SK-N-SH (cell line): ENCODE results near the gene UBALD1. TPM values are rescaled to one million over a fixed set of nuclear protein-coding genes. Genes with fewer than 3 reads are reported as not detected.

Experiments used
- CTCF ChIA-PET: fragments of 300-600, 350-600 bp; formaldehyde crosslinking; extraction: SDS; loops from one replicate; lab custom pipeline; 2021; lab: Yijun Ruan, JAX
- POLR2A ChIA-PET: fragments of 350-600 bp; sonication (Branson Sonifier 250); formaldehyde crosslinking; extraction: SDS; loops from one replicate; lab custom pipeline; 2020; ENCODE audit warnings: antibody characterized with exemption, inconsistent platforms; lab: Yijun Ruan, JAX
- DNase-seq: peaks from one replicate; pipeline ENCODE4 v3.0.0; 2012
- H2AFZ ChIP-seq: fragments of 200-600 bp; sonication (generic); 2 replicates; pipeline ENCODE4 v1.8.1; 2016; ENCODE audit warnings: antibody characterized with exemption, mild to moderate bottlenecking, low read depth
- H3F3A ChIP-seq: fragments of 200-600 bp; sonication (generic); replicated peaks from 2 replicates; pipeline ENCODE3; 2016; ENCODE audit warnings: antibody characterized with exemption, mild to moderate bottlenecking; ENCODE audit not compliant: insufficient read depth
- H3K27ac ChIP-seq, 2 experiments: fragments of 200-500 bp in 1 of 2; fragments of 200-600 bp in 1 of 2; sonication (Bioruptor generic) in 1 of 2; sonication (generic), shearing (Covaris generic) in 1 of 2; 2 replicates each; pipeline versions ENCODE4 v1.5.1 to v1.6.1; 2014 to 2016; ENCODE audit warnings: low read depth in 2 of 2, inconsistent platforms in 1 of 2, low read length in 1 of 2, mild to moderate bottlenecking in 1 of 2, mixed read lengths in 1 of 2
- H3K27me3 ChIP-seq: fragments of 200-600 bp; sonication (generic), shearing (Covaris generic); 2 replicates; pipeline ENCODE4 v1.6.1; 2016; ENCODE audit warnings: mixed run types; ENCODE audit not compliant: insufficient read depth
- H3K36me3 ChIP-seq, 2 experiments: fragments of 200-500 bp in 1 of 2; fragments of 200-600 bp in 1 of 2; sonication (Bioruptor generic) in 1 of 2; sonication (generic) in 1 of 2; replicated peaks in 1 of 2; 2 replicates each; pipeline versions ENCODE3 to v1.5.1; 2014 to 2016; ENCODE audit warnings: low read length in 1 of 2, mild to moderate bottlenecking in 1 of 2; ENCODE audit not compliant: insufficient read depth in 2 of 2, control insufficient read depth in 1 of 2
- H3K4me1 ChIP-seq, 2 experiments: fragments of 200-500 bp in 1 of 2; fragments of 200-600 bp in 1 of 2; sonication (Bioruptor generic) in 1 of 2; sonication (generic), shearing (Covaris generic) in 1 of 2; 2 replicates each; pipeline versions ENCODE4 v1.5.1 to v1.6.1; 2014 to 2016; ENCODE audit warnings: low read depth in 1 of 2, low read length in 1 of 2, mixed run types in 1 of 2; ENCODE audit not compliant: insufficient read depth in 2 of 2, control insufficient read depth in 1 of 2
- H3K4me2 ChIP-seq: fragments of 200-600 bp; sonication (generic), shearing (Covaris generic); 2 replicates; pipeline ENCODE4 v1.6.1; 2017; ENCODE audit warnings: mixed run types
- H3K4me3 ChIP-seq, 2 experiments: fragments of 200-500 bp in 1 of 2; fragments of 200-600 bp in 1 of 2; sonication (Bioruptor generic) in 1 of 2; sonication (generic), shearing (Covaris generic) in 1 of 2; 2 replicates each; pipeline versions ENCODE4 v1.5.1 to v1.8.1; 2014 to 2016; ENCODE audit warnings: low read depth in 2 of 2, inconsistent platforms in 1 of 2, low read length in 1 of 2, mild to moderate bottlenecking in 1 of 2, mixed read lengths in 1 of 2, moderate library complexity in 1 of 2
- H3K79me2 ChIP-seq: fragments of 200-600 bp; sonication (generic); 2 replicates; pipeline ENCODE4 v1.8.1; 2017; ENCODE audit warnings: mild to moderate bottlenecking; ENCODE audit not compliant: insufficient read depth
- H3K9ac ChIP-seq: fragments of 200-600 bp; sonication (generic); 2 replicates; pipeline ENCODE4 v1.6.1; 2017; ENCODE audit warnings: mixed run types
- H3K9me2 ChIP-seq: fragments of 200-600 bp; sonication (generic); 2 replicates; pipeline ENCODE4 v1.6.1; 2017; ENCODE audit warnings: mixed run types
- H3K9me3 ChIP-seq: fragments of 200-600 bp; sonication (generic); 2 replicates; pipeline ENCODE4 v1.6.1; 2017; ENCODE audit warnings: mixed run types, mild to moderate bottlenecking, moderate library complexity
- H4K20me1 ChIP-seq: fragments of 200-600 bp; sonication (generic); 2 replicates; pipeline ENCODE4 v1.6.1; 2017; ENCODE audit warnings: mild to moderate bottlenecking, mixed run types; ENCODE audit not compliant: insufficient read depth
- CHD2 ChIP-seq: fragments of 150-350 bp; IDR thresholded peaks from 2 replicates; pipeline ENCODE4 v1.6.1; 2018; ENCODE audit warnings: low read length; ENCODE audit not compliant: partially characterized antibody
- ELF1 ChIP-seq: IDR thresholded peaks from 2 replicates; pipeline ENCODE4 v1.4.0; 2012
- EZH2phosphoT487 ChIP-seq: fragments of 200-600 bp; sonication (generic); IDR thresholded peaks from 2 replicates; pipeline ENCODE4 v1.6.1; 2017; ENCODE audit warnings: low read depth, mixed run types, mild to moderate bottlenecking, antibody characterized with exemption, moderate library complexity, borderline replicate concordance
- FOSL2 ChIP-seq: IDR thresholded peaks from 2 replicates; pipeline ENCODE4 v1.4.0; 2012; ENCODE audit warnings: low read depth, mild to moderate bottlenecking, moderate library complexity, borderline replicate concordance
- FOXJ3 ChIP-seq: sonication (generic); formaldehyde crosslinking; IDR thresholded peaks from 2 replicates; pipeline ENCODE4 v1.5.1; 2020; ENCODE audit warnings: mild to moderate bottlenecking, missing genetic modification reagents
- FOXM1 ChIP-seq: IDR thresholded peaks from 2 replicates; pipeline ENCODE4 v1.4.0; 2012; ENCODE audit warnings: low read depth, mild to moderate bottlenecking
- GABPA ChIP-seq: IDR thresholded peaks from 2 replicates; pipeline ENCODE4 v1.4.0; 2012; ENCODE audit warnings: low read depth, mild to moderate bottlenecking
- IRF3 ChIP-seq: fragments of 150-350 bp; IDR thresholded peaks from 2 replicates; pipeline ENCODE4 v1.6.1; 2016; ENCODE audit warnings: mild to moderate bottlenecking, low read depth, low read length
- MEF2A ChIP-seq: IDR thresholded peaks from 2 replicates; pipeline ENCODE4 v1.4.0; 2012; ENCODE audit warnings: low read depth, borderline replicate concordance
- MXI1 ChIP-seq: IDR thresholded peaks from 2 replicates; pipeline ENCODE4 v1.6.1; 2012; ENCODE audit warnings: mild to moderate bottlenecking, low read depth, low read length, improper control_type of control experiment
- NFIC ChIP-seq: IDR thresholded peaks from 2 replicates; pipeline ENCODE4 v1.4.0; 2012; ENCODE audit warnings: borderline replicate concordance
- RAD21 ChIP-seq: IDR thresholded peaks from 2 replicates; pipeline ENCODE4 v1.6.1; 2012; ENCODE audit warnings: mild to moderate bottlenecking, low read length
- RCOR1 ChIP-seq: fragments of 150-350 bp; IDR thresholded peaks from 2 replicates; pipeline ENCODE4 v1.6.1; 2017; ENCODE audit warnings: antibody characterized with exemption, low read length
- RFX5 ChIP-seq: IDR thresholded peaks from 2 replicates; pipeline ENCODE4 v1.6.1; 2012; ENCODE audit warnings: mild to moderate bottlenecking, improper control_type of control experiment, low read length
- RXRA ChIP-seq: IDR thresholded peaks from 2 replicates; pipeline ENCODE4 v1.4.0; 2012; ENCODE audit warnings: low read depth, mild to moderate bottlenecking, borderline replicate concordance
- SIN3A ChIP-seq: IDR thresholded peaks from 2 replicates; pipeline ENCODE4 v1.6.1; 2012; ENCODE audit warnings: low read depth, mild to moderate bottlenecking, low read length, moderate library complexity, borderline replicate concordance
- TAF1 ChIP-seq: IDR thresholded peaks from 2 replicates; pipeline ENCODE4 v1.6.1; 2012; ENCODE audit warnings: low read depth, mild to moderate bottlenecking, low read length, moderate library complexity, borderline replicate concordance
- TCF12 ChIP-seq: IDR thresholded peaks from 2 replicates; pipeline ENCODE4 v1.4.0; 2012
- TEAD4 ChIP-seq: IDR thresholded peaks from 2 replicates; pipeline ENCODE4 v1.4.0; 2012; ENCODE audit warnings: mild to moderate bottlenecking, borderline replicate concordance; ENCODE audit not compliant: insufficient read depth
- USF2 ChIP-seq: fragments of 150-350 bp; IDR thresholded peaks from 2 replicates; pipeline ENCODE4 v1.6.1; 2017; ENCODE audit warnings: antibody characterized with exemption, low read length, low read depth, borderline replicate concordance
- ZBTB33 ChIP-seq: IDR thresholded peaks from 2 replicates; pipeline ENCODE4 v1.4.0; 2012; ENCODE audit warnings: low read depth, borderline replicate concordance
- WGBS: methylation state at CpG from one replicate; pipeline ENCODE4 v1.1.6; 2017; ENCODE audit warnings: low lambda C conversion rate; 5-methylcytosine and 5-hydroxymethylcytosine counted together
- polyA plus RNA-seq, 3 experiments: library from polyadenylated mRNA; depleted of rRNA; stranded (reverse); fragments of >200 nt; gene quantifications; 2 replicates each; pipeline ENCODE4 v1.2.3, GENCODE V29; 2012

The UBALD1 gene
- polyA plus RNA-seq, 1 of the 3 experiments (the other 2 are of a cell fraction), result 16.7 TPM

GRCh38 chr16:4599545-4599944 is 15.1 kb downstream of the UBALD1 start:
- WGBS, result 79% methylated on average over 8 of the region's 8 CpGs
- POLR2A ChIA-PET, result no interaction called here
- no peaks in the 10 kb centered on the region for H3K79me2 ChIP-seq

GRCh38 chr16:4599037-4599436 is 15.7 kb downstream of the UBALD1 start:
- Histone ChIP-seq H3K27me3 (no peaks in the 10 kb centered on the region), H3K4me1 (peaks cover 0 to 2% of the 10 kb centered on the region in 2 experiments; a peak in 1 of 4 replicates), H3K27ac (no peak overlapping the region), H3K79me2 (no peaks in the 10 kb centered on the region), H2AFZ (no peak overlapping the region), H3K4me2 (no peak overlapping the region), H3K36me3 (no peaks in the 10 kb centered on the region)
- POLR2A ChIA-PET, result no interaction called here
- 89% methylated on average over 9 of the region's 10 CpGs for WGBS
- peak; percentile 24 for DNase-seq
- no peak for TF ChIP-seq NFIC
- no peak for TF ChIP-seq RCOR1
- TF ChIP-seq IRF3, result no peak
- TF ChIP-seq RAD21, result no peak
- no peak for TF ChIP-seq MXI1
- TF ChIP-seq RXRA, result no peak
- TF ChIP-seq RFX5, result no peak
- TF ChIP-seq GABPA, result no peak
- TF ChIP-seq TAF1, result no peak
- no peak for TF ChIP-seq ZBTB33
- TF ChIP-seq ELF1, result no peak
- TF ChIP-seq CHD2, result no peak
- TF ChIP-seq, all 33 proteins: peak for 0
- no peaks in the 10 kb centered on the region for H3K9me2 ChIP-seq
- H3K4me3 ChIP-seq, result no peak overlapping the region
- H3K9me3 ChIP-seq, result no peaks in the 10 kb centered on the region
- no peaks in the 10 kb centered on the region for H3F3A ChIP-seq
- H3K9ac ChIP-seq, result no peak overlapping the region
- CTCF ChIA-PET, result interaction anchor here (0.6 to 2.2 kb wide), 5 partner anchors 13 to 122 kb away, joined by 3 to 9 read pairs (median 3); partner anchors contain the start of gene MGRN1
- H4K20me1 ChIP-seq, result no peaks in the 10 kb centered on the region

More at GRCh38 chr16:4599545-4599944, 15.1 kb downstream of the UBALD1 start:
- H4K20me1 ChIP-seq, result no peaks in the 10 kb centered on the region
- no peak for TF ChIP-seq EZH2phosphoT487
- no peak for TF ChIP-seq USF2
- TF ChIP-seq SIN3A, result no peak
- no peak for TF ChIP-seq GABPA
- no peak for TF ChIP-seq RCOR1
- no peak for TF ChIP-seq FOXJ3 (CRISPR knock-in tag)
- no peak for TF ChIP-seq MEF2A
- no peak for TF ChIP-seq RXRA
- TF ChIP-seq FOXM1, result no peak
- TF ChIP-seq TEAD4, result no peak
- TF ChIP-seq FOSL2, result no peak
- TF ChIP-seq TCF12, result no peak
- H3K4me3 ChIP-seq, result no peak overlapping the region
- no peaks in the 10 kb centered on the region for H3K9me2 ChIP-seq
- CTCF ChIA-PET, result interaction anchor here (0.6 to 2.2 kb wide), 5 partner anchors 14 to 123 kb away, joined by 3 to 9 read pairs (median 3); partner anchors contain the start of gene MGRN1
- peaks cover 0 to 2% of the 10 kb centered on the region in 2 experiments; a peak in 1 of 4 replicates for H3K4me1 ChIP-seq
- no peak overlapping the region for H2AFZ ChIP-seq
- no peaks in the 10 kb centered on the region for H3F3A ChIP-seq
- no peaks in the 10 kb centered on the region for H3K27me3 ChIP-seq
- no peaks in the 10 kb centered on the region for H3K9me3 ChIP-seq
- no peak overlapping the region for H3K9ac ChIP-seq
- no peaks in the 10 kb centered on the region for H3K36me3 ChIP-seq
- H3K27ac ChIP-seq, result no peak overlapping the region
- no peak overlapping the region for H3K4me2 ChIP-seq
- no peak for DNase-seq
